GM23338 (cell line): ENCODE results near the gene SORCS2. TPM values are rescaled to one million over a fixed set of nuclear protein-coding genes. Genes with fewer than 3 reads are reported as not detected.

Experiments
- ATAC-seq: fragments of 200-7000 bp; cut with Tn5 transposase; 3 replicates; pipeline ENCODE4 v1.9.1; 2020
- DNase-seq: peaks from one replicate; pipeline ENCODE4 v3.0.0-alpha.2; 2015; ENCODE audit warnings: low spot score
- H2AFZ ChIP-seq: fragments of 200-600 bp; sonication (generic); 2 replicates; pipeline ENCODE4 v1.8.0; 2016; ENCODE audit warnings: antibody characterized with exemption, mild to moderate bottlenecking, moderate library complexity
- H3F3A ChIP-seq: fragments of 200-600 bp; sonication (generic); replicated peaks from 2 replicates; pipeline ENCODE4 v1.8.0; 2017; ENCODE audit warnings: antibody characterized with exemption, mixed run types, low read depth
- H3K27ac ChIP-seq: fragments of 200-600 bp; sonication (generic); 2 replicates; pipeline ENCODE4 v1.6.1; 2016; ENCODE audit warnings: low read depth
- H3K27me3 ChIP-seq: fragments of 200-600 bp; sonication (generic); 2 replicates; pipeline ENCODE4 v1.8.0; 2016; ENCODE audit warnings: mild to moderate bottlenecking, mixed run types, moderate library complexity; ENCODE audit not compliant: insufficient read depth
- H3K36me3 ChIP-seq: fragments of 200-600 bp; sonication (generic); 2 replicates; pipeline ENCODE4 v1.8.0; 2016; ENCODE audit warnings: mild to moderate bottlenecking; ENCODE audit not compliant: insufficient read depth
- H3K4me1 ChIP-seq: fragments of 200-600 bp; sonication (generic); 2 replicates; pipeline ENCODE4 v1.8.0; 2016; ENCODE audit warnings: mild to moderate bottlenecking, moderate library complexity; ENCODE audit not compliant: insufficient read depth
- H3K4me2 ChIP-seq: fragments of 200-600 bp; sonication (generic); 2 replicates; pipeline ENCODE4 v1.7.1; 2017; ENCODE audit warnings: mixed run types
- H3K4me3 ChIP-seq: fragments of 200-600 bp; sonication (generic); 2 replicates; pipeline ENCODE4 v1.6.1; 2016; ENCODE audit warnings: mixed run types
- H3K79me2 ChIP-seq: fragments of 200-600 bp; sonication (generic); replicated peaks from 2 replicates; pipeline ENCODE4 v1.8.0; 2017; ENCODE audit warnings: mild to moderate bottlenecking; ENCODE audit not compliant: insufficient read depth
- H3K9me2 ChIP-seq: fragments of 200-600 bp; sonication (generic); 2 replicates; pipeline ENCODE4 v1.8.0; 2017; ENCODE audit not compliant: insufficient read depth
- H4K20me1 ChIP-seq: fragments of 200-600 bp; sonication (generic); replicated peaks from 2 replicates; pipeline ENCODE4 v1.8.0; 2017; ENCODE audit warnings: mild to moderate bottlenecking; ENCODE audit not compliant: insufficient read depth
- H3K27ac Mint-ChIP-seq: 2 replicates; pipeline ENCODE4 v1.8.0; 2020; ENCODE audit warnings: inconsistent platforms, mild to moderate bottlenecking, moderate library complexity, mixed read lengths
- H3K27me3 Mint-ChIP-seq: 3 replicates; pipeline ENCODE4 v1.8.0; 2022; ENCODE audit warnings: low read depth, mild to moderate bottlenecking, moderate library complexity, mixed read lengths, inconsistent platforms; ENCODE audit not compliant: insufficient read depth, poor library complexity
- H3K36me3 Mint-ChIP-seq: 3 replicates; pipeline ENCODE4 v1.8.0; 2021; ENCODE audit warnings: low read depth, mild to moderate bottlenecking, inconsistent platforms, moderate library complexity, mixed read lengths
- H3K4me1 Mint-ChIP-seq: 3 replicates; pipeline ENCODE4 v1.8.0; 2020; ENCODE audit warnings: mild to moderate bottlenecking, inconsistent platforms, mixed read lengths
- H3K4me3 Mint-ChIP-seq: 3 replicates; pipeline ENCODE4 v1.8.0; 2021; ENCODE audit warnings: moderate library complexity, mild to moderate bottlenecking, inconsistent platforms, mixed read lengths
- H3K9me3 Mint-ChIP-seq: 3 replicates; pipeline ENCODE4 v1.8.0; 2020; ENCODE audit warnings: moderate library complexity, mild to moderate bottlenecking, inconsistent platforms, mixed read lengths
- CREB1 ChIP-seq: fragments of 250-450 bp; sonication (Bioruptor Pico); IDR thresholded peaks from 2 replicates; pipeline ENCODE4 v1.5.0; 2020; ENCODE audit warnings: low read depth, mild to moderate bottlenecking, moderate library complexity
- EZH2 ChIP-seq: fragments of 200-600 bp; sonication (generic); IDR thresholded peaks from one replicate; pipeline ENCODE4 v1.8.0; 2017; ENCODE audit warnings: antibody characterized with exemption, mild to moderate bottlenecking, low read depth; ENCODE audit not compliant: unreplicated experiment
- EZH2phosphoT487 ChIP-seq: fragments of 200-600 bp; sonication (generic); IDR thresholded peaks from one replicate; pipeline ENCODE4 v1.8.1; 2018; ENCODE audit warnings: antibody characterized with exemption; ENCODE audit not compliant: unreplicated experiment
- JUNB ChIP-seq: IDR thresholded peaks from one replicate; pipeline ENCODE4 v1.6.1; 2016; ENCODE audit warnings: antibody characterized with exemption; ENCODE audit not compliant: unreplicated experiment
- NANOG ChIP-seq: IDR thresholded peaks from 2 replicates; pipeline ENCODE4 v1.6.1; 2016; ENCODE audit warnings: antibody characterized with exemption, borderline replicate concordance
- POLR2AphosphoS5 ChIP-seq: IDR thresholded peaks from 2 replicates; pipeline ENCODE4 v1.6.1; 2016; ENCODE audit warnings: antibody characterized with exemption, low read depth
- STAT1 ChIP-seq: IDR thresholded peaks from one replicate; pipeline ENCODE4 v1.6.1; 2016; ENCODE audit warnings: antibody characterized with exemption; ENCODE audit not compliant: unreplicated experiment
- ZNF114 ChIP-seq: fragments of 250-450 bp; sonication (Bioruptor Pico); IDR thresholded peaks from 2 replicates; pipeline ENCODE4 v1.5.0; 2020; ENCODE audit warnings: mild to moderate bottlenecking, moderate library complexity
- ZNF331 ChIP-seq: fragments of 250-450 bp; sonication (Bioruptor Pico); IDR thresholded peaks from 2 replicates; pipeline ENCODE4 v1.5.0; 2020; ENCODE audit warnings: low read depth, mild to moderate bottlenecking, moderate library complexity
- polyA plus RNA-seq: library from polyadenylated mRNA; unstranded; fragments of >200 nt; fragmentation: Nextera tagmentation; extraction: Ambion mirVana; gene quantifications from 2 replicates; pipeline ENCODE4 v1.2.1, GENCODE V29; 2016
- total RNA-seq: library from RNA; depleted of rRNA; stranded (reverse); fragments of >200 nt; shearing (Covaris generic); gene quantifications from 2 replicates; pipeline ENCODE4 v1.2.3, GENCODE V29; 2014
- TF ChIP-seq, protein P1 (sequence below): IDR thresholded peaks from one replicate; pipeline ENCODE4 v1.6.1; 2018; ENCODE audit warnings: antibody characterized with exemption; ENCODE audit not compliant: unreplicated experiment
- TF ChIP-seq, protein P2 (sequence below): fragments of 250-450 bp; sonication (Bioruptor Pico); IDR thresholded peaks from 2 replicates; pipeline ENCODE4 v1.5.0; 2020; ENCODE audit warnings: mild to moderate bottlenecking, moderate library complexity
- TF ChIP-seq, protein P3 (sequence below): IDR thresholded peaks from 2 replicates; pipeline ENCODE4 v1.6.1; 2016; ENCODE audit warnings: antibody characterized with exemption
- TF ChIP-seq, protein P4 (sequence below), 2 experiments: fragments of 200-600 bp in 1 of 2; sonication (generic) in 1 of 2; conservative IDR thresholded peaks; 2 replicates each; pipeline versions ENCODE4 v1.5.1 to v1.6.1; 2016 to 2017; ENCODE audit warnings: antibody characterized with exemption in 2 of 2, low read depth in 2 of 2, mild to moderate bottlenecking in 2 of 2, moderate library complexity in 1 of 2

Gene SORCS2
- total and polyA plus RNA-seq, 2 experiments from 2014 or later, result 0.47 to 2.4 TPM

DNA sequence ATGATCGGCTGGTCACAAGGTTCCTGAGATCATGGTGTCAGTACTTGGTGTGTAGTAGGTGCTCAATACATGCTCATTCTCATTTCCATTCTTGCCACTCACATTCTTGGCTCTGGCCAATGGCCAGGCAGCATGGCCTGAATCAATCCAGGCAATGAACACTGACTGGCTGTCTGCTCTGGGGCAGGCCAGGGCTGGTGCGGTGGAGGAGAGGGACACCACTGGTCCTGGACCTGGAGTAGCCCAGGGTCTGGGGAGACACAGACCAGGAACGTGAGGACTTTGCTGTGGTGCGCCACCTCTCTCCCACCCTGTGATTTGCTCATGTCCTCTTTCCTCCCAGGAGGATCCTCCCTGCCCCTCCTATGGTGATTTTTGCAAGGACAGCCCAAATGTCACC, 122.9 kb downstream of the SORCS2 start:
- no peak for ATAC-seq
- H3K9me3 Mint-ChIP-seq, result peaks cover 7% of the 10 kb centered on the region
- H4K20me1 ChIP-seq, result no peaks in the 10 kb centered on the region
- TF ChIP-seq, protein P1, sequence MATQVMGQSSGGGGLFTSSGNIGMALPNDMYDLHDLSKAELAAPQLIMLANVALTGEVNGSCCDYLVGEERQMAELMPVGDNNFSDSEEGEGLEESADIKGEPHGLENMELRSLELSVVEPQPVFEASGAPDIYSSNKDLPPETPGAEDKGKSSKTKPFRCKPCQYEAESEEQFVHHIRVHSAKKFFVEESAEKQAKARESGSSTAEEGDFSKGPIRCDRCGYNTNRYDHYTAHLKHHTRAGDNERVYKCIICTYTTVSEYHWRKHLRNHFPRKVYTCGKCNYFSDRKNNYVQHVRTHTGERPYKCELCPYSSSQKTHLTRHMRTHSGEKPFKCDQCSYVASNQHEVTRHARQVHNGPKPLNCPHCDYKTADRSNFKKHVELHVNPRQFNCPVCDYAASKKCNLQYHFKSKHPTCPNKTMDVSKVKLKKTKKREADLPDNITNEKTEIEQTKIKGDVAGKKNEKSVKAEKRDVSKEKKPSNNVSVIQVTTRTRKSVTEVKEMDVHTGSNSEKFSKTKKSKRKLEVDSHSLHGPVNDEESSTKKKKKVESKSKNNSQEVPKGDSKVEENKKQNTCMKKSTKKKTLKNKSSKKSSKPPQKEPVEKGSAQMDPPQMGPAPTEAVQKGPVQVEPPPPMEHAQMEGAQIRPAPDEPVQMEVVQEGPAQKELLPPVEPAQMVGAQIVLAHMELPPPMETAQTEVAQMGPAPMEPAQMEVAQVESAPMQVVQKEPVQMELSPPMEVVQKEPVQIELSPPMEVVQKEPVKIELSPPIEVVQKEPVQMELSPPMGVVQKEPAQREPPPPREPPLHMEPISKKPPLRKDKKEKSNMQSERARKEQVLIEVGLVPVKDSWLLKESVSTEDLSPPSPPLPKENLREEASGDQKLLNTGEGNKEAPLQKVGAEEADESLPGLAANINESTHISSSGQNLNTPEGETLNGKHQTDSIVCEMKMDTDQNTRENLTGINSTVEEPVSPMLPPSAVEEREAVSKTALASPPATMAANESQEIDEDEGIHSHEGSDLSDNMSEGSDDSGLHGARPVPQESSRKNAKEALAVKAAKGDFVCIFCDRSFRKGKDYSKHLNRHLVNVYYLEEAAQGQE, result no peak
- TF ChIP-seq EZH2 (no peak), JUNB (no peak), ZNF114 (CRISPR knock-in tag) (no peak), POLR2AphosphoS5 (no peak), EZH2phosphoT487 (no peak), STAT1 (no peak), NANOG (no peak), ZNF331 (CRISPR knock-in tag) (no peak), CREB1 (no peak)
- TF ChIP-seq, protein P2, sequence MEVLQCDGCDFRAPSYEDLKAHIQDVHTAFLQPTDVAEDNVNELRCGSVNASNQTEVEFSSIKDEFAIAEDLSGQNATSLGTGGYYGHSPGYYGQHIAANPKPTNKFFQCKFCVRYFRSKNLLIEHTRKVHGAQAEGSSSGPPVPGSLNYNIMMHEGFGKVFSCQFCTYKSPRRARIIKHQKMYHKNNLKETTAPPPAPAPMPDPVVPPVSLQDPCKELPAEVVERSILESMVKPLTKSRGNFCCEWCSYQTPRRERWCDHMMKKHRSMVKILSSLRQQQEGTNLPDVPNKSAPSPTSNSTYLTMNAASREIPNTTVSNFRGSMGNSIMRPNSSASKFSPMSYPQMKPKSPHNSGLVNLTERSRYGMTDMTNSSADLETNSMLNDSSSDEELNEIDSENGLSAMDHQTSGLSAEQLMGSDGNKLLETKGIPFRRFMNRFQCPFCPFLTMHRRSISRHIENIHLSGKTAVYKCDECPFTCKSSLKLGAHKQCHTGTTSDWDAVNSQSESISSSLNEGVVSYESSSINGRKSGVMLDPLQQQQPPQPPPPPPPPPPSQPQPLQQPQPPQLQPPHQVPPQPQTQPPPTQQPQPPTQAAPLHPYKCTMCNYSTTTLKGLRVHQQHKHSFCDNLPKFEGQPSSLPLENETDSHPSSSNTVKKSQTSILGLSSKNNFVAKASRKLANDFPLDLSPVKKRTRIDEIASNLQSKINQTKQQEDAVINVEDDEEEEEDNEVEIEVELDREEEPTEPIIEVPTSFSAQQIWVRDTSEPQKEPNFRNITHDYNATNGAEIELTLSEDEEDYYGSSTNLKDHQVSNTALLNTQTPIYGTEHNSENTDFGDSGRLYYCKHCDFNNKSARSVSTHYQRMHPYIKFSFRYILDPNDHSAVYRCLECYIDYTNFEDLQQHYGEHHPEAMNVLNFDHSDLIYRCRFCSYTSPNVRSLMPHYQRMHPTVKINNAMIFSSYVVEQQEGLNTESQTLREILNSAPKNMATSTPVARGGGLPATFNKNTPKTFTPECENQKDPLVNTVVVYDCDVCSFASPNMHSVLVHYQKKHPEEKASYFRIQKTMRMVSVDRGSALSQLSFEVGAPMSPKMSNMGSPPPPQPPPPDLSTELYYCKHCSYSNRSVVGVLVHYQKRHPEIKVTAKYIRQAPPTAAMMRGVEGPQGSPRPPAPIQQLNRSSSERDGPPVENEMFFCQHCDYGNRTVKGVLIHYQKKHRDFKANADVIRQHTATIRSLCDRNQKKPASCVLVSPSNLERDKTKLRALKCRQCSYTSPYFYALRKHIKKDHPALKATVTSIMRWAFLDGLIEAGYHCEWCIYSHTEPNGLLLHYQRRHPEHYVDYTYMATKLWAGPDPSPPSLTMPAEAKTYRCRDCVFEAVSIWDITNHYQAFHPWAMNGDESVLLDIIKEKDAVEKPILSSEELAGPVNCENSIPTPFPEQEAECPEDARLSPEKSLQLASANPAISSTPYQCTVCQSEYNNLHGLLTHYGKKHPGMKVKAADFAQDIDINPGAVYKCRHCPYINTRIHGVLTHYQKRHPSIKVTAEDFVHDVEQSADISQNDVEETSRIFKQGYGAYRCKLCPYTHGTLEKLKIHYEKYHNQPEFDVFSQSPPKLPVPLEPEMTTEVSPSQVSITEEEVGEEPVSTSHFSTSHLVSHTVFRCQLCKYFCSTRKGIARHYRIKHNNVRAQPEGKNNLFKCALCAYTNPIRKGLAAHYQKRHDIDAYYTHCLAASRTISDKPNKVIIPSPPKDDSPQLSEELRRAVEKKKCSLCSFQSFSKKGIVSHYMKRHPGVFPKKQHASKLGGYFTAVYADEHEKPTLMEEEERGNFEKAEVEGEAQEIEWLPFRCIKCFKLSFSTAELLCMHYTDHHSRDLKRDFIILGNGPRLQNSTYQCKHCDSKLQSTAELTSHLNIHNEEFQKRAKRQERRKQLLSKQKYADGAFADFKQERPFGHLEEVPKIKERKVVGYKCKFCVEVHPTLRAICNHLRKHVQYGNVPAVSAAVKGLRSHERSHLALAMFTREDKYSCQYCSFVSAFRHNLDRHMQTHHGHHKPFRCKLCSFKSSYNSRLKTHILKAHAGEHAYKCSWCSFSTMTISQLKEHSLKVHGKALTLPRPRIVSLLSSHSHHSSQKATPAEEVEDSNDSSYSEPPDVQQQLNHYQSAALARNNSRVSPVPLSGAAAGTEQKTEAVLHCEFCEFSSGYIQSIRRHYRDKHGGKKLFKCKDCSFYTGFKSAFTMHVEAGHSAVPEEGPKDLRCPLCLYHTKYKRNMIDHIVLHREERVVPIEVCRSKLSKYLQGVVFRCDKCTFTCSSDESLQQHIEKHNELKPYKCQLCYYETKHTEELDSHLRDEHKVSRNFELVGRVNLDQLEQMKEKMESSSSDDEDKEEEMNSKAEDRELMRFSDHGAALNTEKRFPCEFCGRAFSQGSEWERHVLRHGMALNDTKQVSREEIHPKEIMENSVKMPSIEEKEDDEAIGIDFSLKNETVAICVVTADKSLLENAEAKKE, result no peak
- TF ChIP-seq, protein P3, sequence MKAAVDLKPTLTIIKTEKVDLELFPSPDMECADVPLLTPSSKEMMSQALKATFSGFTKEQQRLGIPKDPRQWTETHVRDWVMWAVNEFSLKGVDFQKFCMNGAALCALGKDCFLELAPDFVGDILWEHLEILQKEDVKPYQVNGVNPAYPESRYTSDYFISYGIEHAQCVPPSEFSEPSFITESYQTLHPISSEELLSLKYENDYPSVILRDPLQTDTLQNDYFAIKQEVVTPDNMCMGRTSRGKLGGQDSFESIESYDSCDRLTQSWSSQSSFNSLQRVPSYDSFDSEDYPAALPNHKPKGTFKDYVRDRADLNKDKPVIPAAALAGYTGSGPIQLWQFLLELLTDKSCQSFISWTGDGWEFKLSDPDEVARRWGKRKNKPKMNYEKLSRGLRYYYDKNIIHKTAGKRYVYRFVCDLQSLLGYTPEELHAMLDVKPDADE, result no peak
- TF ChIP-seq, protein P4, sequence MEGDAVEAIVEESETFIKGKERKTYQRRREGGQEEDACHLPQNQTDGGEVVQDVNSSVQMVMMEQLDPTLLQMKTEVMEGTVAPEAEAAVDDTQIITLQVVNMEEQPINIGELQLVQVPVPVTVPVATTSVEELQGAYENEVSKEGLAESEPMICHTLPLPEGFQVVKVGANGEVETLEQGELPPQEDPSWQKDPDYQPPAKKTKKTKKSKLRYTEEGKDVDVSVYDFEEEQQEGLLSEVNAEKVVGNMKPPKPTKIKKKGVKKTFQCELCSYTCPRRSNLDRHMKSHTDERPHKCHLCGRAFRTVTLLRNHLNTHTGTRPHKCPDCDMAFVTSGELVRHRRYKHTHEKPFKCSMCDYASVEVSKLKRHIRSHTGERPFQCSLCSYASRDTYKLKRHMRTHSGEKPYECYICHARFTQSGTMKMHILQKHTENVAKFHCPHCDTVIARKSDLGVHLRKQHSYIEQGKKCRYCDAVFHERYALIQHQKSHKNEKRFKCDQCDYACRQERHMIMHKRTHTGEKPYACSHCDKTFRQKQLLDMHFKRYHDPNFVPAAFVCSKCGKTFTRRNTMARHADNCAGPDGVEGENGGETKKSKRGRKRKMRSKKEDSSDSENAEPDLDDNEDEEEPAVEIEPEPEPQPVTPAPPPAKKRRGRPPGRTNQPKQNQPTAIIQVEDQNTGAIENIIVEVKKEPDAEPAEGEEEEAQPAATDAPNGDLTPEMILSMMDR (conservative IDR thresholded peaks at IDR 0.05; ENCODE audit: low read depth in 2 of 2), result no peak
- no peak overlapping the region for H2AFZ ChIP-seq
- no peak for DNase-seq
- no peaks in the 10 kb centered on the region for H3F3A ChIP-seq
- no peaks in the 10 kb centered on the region for H3K27me3 ChIP-seq
- no peak overlapping the region for H3K27ac Mint-ChIP-seq
- H3K4me3 Mint-ChIP-seq, result no peak overlapping the region
- peaks cover 4% of the 10 kb centered on the region; the same call in 1 of the 3 replicates for H3K36me3 Mint-ChIP-seq
- H3K4me2 ChIP-seq, result no peak overlapping the region
- H3K36me3 ChIP-seq, result no peaks in the 10 kb centered on the region
- H3K4me3 ChIP-seq, result no peak overlapping the region
- peaks cover 11% of the 10 kb centered on the region for H3K27me3 Mint-ChIP-seq
- H3K9me2 ChIP-seq, result no peaks in the 10 kb centered on the region
- no peaks in the 10 kb centered on the region for H3K79me2 ChIP-seq
- H3K27ac ChIP-seq, result no peak overlapping the region
- H3K4me1 ChIP-seq, result peaks cover 12% of the 10 kb centered on the region
- H3K4me1 Mint-ChIP-seq, result peaks cover 11% of the 10 kb centered on the region
